ENCODE measurements around the gene SKIDA1. TPM values are rescaled to one million over a fixed set of nuclear protein-coding genes. Genes with fewer than 3 reads are reported as not detected.

SKIDA1 gene
- total RNA-seq, 1 donor from 2014 or later: 2.7 TPM

GRCh38 chr10:21503542-21503941 lies 21.9 kb downstream of the SKIDA1 start:
- intact Hi-C loops (cut with micrococcal nuclease): no loop called here
- no peak for DNase-seq
- no peaks in the 10 kb centered on the region for H3K36me3 ChIP-seq
- TF ChIP-seq CTCF (IDR thresholded peaks at IDR 0.05; ENCODE audit: borderline replicate concordance): no peak
- no peak overlapping the region for H3K4me3 ChIP-seq
- peaks cover 25% of the 10 kb centered on the region for H3K4me1 ChIP-seq
- no peaks in the 10 kb centered on the region for H3K9me3 ChIP-seq (replicated peaks)
- no peak overlapping the region for H3K27ac ChIP-seq (replicated peaks)
- no peaks in the 10 kb centered on the region for H3K27me3 ChIP-seq (ENCODE audit: low read depth)

GRCh38 chr10:21502348-21502740 lies 23.1 kb downstream of the SKIDA1 start:
- Histone ChIP-seq H3K27ac (replicated peaks) (no peak overlapping the region), H3K9me3 (replicated peaks) (no peaks in the 10 kb centered on the region), H3K36me3 (no peaks in the 10 kb centered on the region), H3K4me3 (no peak overlapping the region), H3K27me3 (ENCODE audit: low read depth) (no peaks in the 10 kb centered on the region), H3K4me1 (peaks cover 25% of the 10 kb centered on the region)
- no peak for TF ChIP-seq CTCF (IDR thresholded peaks at IDR 0.05; ENCODE audit: borderline replicate concordance)
- no peak for DNase-seq
- intact Hi-C loops (cut with micrococcal nuclease): no loop called here

- no peak for DNase-seq
- Histone ChIP-seq H3K27me3 (ENCODE audit: low read depth) (no peaks in the 10 kb centered on the region), H3K4me3 (no peak overlapping the region), H3K27ac (replicated peaks) (no peak overlapping the region), H3K4me1 (peaks cover 28% of the 10 kb centered on the region), H3K9me3 (replicated peaks) (no peaks in the 10 kb centered on the region), H3K36me3 (no peaks in the 10 kb centered on the region)
- intact Hi-C loops (cut with micrococcal nuclease): no loop called here
- TF ChIP-seq CTCF (IDR thresholded peaks at IDR 0.05; ENCODE audit: borderline replicate concordance): no peak
Measured at GRCh38 chr10:21501731-21502347, 23.6 kb downstream of the SKIDA1 start.

- Histone ChIP-seq H3K27me3 (ENCODE audit: low read depth) (no peaks in the 10 kb centered on the region), H3K36me3 (no peaks in the 10 kb centered on the region), H3K9me3 (replicated peaks) (no peaks in the 10 kb centered on the region), H3K27ac (replicated peaks) (no peak overlapping the region), H3K4me1 (peaks cover 31% of the 10 kb centered on the region), H3K4me3 (no peak overlapping the region)
- intact Hi-C loops (cut with micrococcal nuclease): no loop called here
- no peak for TF ChIP-seq CTCF (IDR thresholded peaks at IDR 0.05; ENCODE audit: borderline replicate concordance)
- no peak for DNase-seq
Measured at GRCh38 chr10:21501091-21501490, 24.4 kb downstream of the SKIDA1 start.

- Histone ChIP-seq H3K27me3 (ENCODE audit: low read depth) (no peaks in the 10 kb centered on the region), H3K4me3 (peak overlapping the region; percentile 64), H3K9me3 (replicated peaks) (no peaks in the 10 kb centered on the region), H3K27ac (replicated peaks) (no peak overlapping the region), H3K4me1 (peaks cover 29% of the 10 kb centered on the region), H3K36me3 (no peaks in the 10 kb centered on the region)
- DNase-seq: no peak
- TF ChIP-seq CTCF (IDR thresholded peaks at IDR 0.05; ENCODE audit: borderline replicate concordance): no peak
- intact Hi-C loops (cut with micrococcal nuclease): no loop called here
Measured at GRCh38 chr10:21500578-21500910, 24.9 kb downstream of the SKIDA1 start.
